GM19193 (cell line): ENCODE results near the gene ROBO1.

Source experiments
- POLR2A ChIP-seq: IDR thresholded peaks from 4 replicates; pipeline ENCODE4 v1.6.1; 2011; ENCODE audit not compliant: insufficient read depth, insufficient read length; ENCODE audit errors: extremely low read depth

The ROBO1 gene

GRCh38 chr3:79041621-79042020 lies 726.2 kb downstream of the ROBO1 start:
- no peak for TF ChIP-seq POLR2A

- no peak for TF ChIP-seq POLR2A
Observed at GRCh38 chr3:79040701-79041100, 727.1 kb downstream of the ROBO1 start.

GRCh38 chr3:79040091-79040490 lies 727.7 kb downstream of the ROBO1 start:
- no peak for TF ChIP-seq POLR2A

GRCh38 chr3:79039192-79039591 lies 728.6 kb downstream of the ROBO1 start:
- no peak for TF ChIP-seq POLR2A

- no peak for TF ChIP-seq POLR2A
Observed at GRCh38 chr3:79038636-79039035, 729.2 kb downstream of the ROBO1 start.

- TF ChIP-seq POLR2A, result no peak
Observed at GRCh38 chr3:79038057-79038456, 729.7 kb downstream of the ROBO1 start.

- TF ChIP-seq POLR2A, result no peak
Observed at GRCh38 chr3:79032686-79033318, 735.0 kb downstream of the ROBO1 start.

GRCh38 chr3:79030157-79030556 lies 737.6 kb downstream of the ROBO1 start:
- TF ChIP-seq POLR2A, result no peak

- TF ChIP-seq POLR2A, result no peak
Observed at GRCh38 chr3:79028916-79029315, 738.9 kb downstream of the ROBO1 start.

GRCh38 chr3:79027593-79027992 lies 740.2 kb downstream of the ROBO1 start:
- no peak for TF ChIP-seq POLR2A

- no peak for TF ChIP-seq POLR2A
Observed at GRCh38 chr3:79019924-79020173, 747.9 kb downstream of the ROBO1 start.

GRCh38 chr3:79019137-79019923 lies 748.5 kb downstream of the ROBO1 start:
- no peak for TF ChIP-seq POLR2A

GRCh38 chr3:79018671-79019136 lies 749.1 kb downstream of the ROBO1 start:
- TF ChIP-seq POLR2A, result no peak

GRCh38 chr3:79018265-79018664 lies 749.5 kb downstream of the ROBO1 start:
- no peak for TF ChIP-seq POLR2A

GRCh38 chr3:79016587-79017376 lies 751.0 kb downstream of the ROBO1 start:
- TF ChIP-seq POLR2A, result no peak

- no peak for TF ChIP-seq POLR2A
Observed at GRCh38 chr3:79015854-79016253, 751.9 kb downstream of the ROBO1 start.
